HepG2 (cell line): ENCODE data around the gene ATP8A1. TPM values are rescaled to one million over a fixed set of nuclear protein-coding genes. Genes with fewer than 3 reads are reported as not detected.
A peak's percentile ranks its signal among the peaks of the same experiment; 100 is the strongest.

Experiments used
- ARNT2 ChIP-seq: sonication (generic); formaldehyde crosslinking; IDR thresholded peaks from 2 replicates; pipeline ENCODE4 v1.8.0; 2022; ENCODE audit warnings: mild to moderate bottlenecking, low read depth, missing genetic modification reagents, moderate library complexity
- ASH2L ChIP-seq: fragments of 300-600, 200-600 bp; sonication (generic); IDR thresholded peaks from 2 replicates; pipeline ENCODE4 v1.7.0; 2017; ENCODE audit warnings: low read depth, mild to moderate bottlenecking, moderate library complexity, mixed read lengths, low read length; ENCODE audit not compliant: insufficient read length
- FOXA3 ChIP-seq: IDR thresholded peaks from 2 replicates; pipeline ENCODE4 v1.6.1; 2016; ENCODE audit warnings: missing genetic modification reagents, missing compliant biosample characterization
- FOXK2 ChIP-seq: fragments of 450-650 bp; IDR thresholded peaks from 2 replicates; pipeline ENCODE4 v1.6.1; 2016
- HDAC6 ChIP-seq: fragments of 200-600 bp; sonication (generic); IDR thresholded peaks from 2 replicates; pipeline ENCODE4 v1.7.0; 2017; ENCODE audit warnings: mild to moderate bottlenecking, antibody characterized with exemption, low read length, low read depth
- KMT2B ChIP-seq: IDR thresholded peaks from 2 replicates; pipeline ENCODE4 v1.6.1; 2016; ENCODE audit warnings: missing genetic modification reagents, missing compliant biosample characterization
- MTERF4 ChIP-seq: sonication (generic); formaldehyde crosslinking; IDR thresholded peaks from 2 replicates; pipeline ENCODE4 v1.8.0; 2023; ENCODE audit warnings: mild to moderate bottlenecking, missing genetic modification reagents
- PPARG ChIP-seq: conservative IDR thresholded peaks from 2 replicates; pipeline ENCODE4 v1.6.1; 2016; ENCODE audit warnings: missing biosample characterization, missing genetic modification reagents
- RXRA ChIP-seq: sonication (generic); formaldehyde crosslinking; IDR thresholded peaks from 2 replicates; pipeline ENCODE4 v1.5.1; 2020; ENCODE audit warnings: missing genetic modification reagents
- SRF ChIP-seq: IDR thresholded peaks from 2 replicates; pipeline ENCODE4 v1.6.1; 2011; ENCODE audit warnings: mild to moderate bottlenecking, low read depth, low read length, moderate library complexity
- ZBTB49 ChIP-seq: sonication (generic); formaldehyde crosslinking; IDR thresholded peaks from 2 replicates; pipeline ENCODE4 v1.4.0; 2020; ENCODE audit warnings: missing genetic modification reagents, borderline replicate concordance
- ZFP62 ChIP-seq: sonication (generic); formaldehyde crosslinking; IDR thresholded peaks from 2 replicates; pipeline ENCODE4 v1.4.0; 2020; ENCODE audit warnings: missing genetic modification reagents
- ZNF10 ChIP-seq: sonication (generic); formaldehyde crosslinking; IDR thresholded peaks from 2 replicates; pipeline ENCODE4 v1.4.0; 2020; ENCODE audit warnings: mild to moderate bottlenecking, low read depth, missing genetic modification reagents, borderline replicate concordance
- ZNF205 ChIP-seq: IDR thresholded peaks from 2 replicates; pipeline ENCODE4 v1.6.1; 2018; ENCODE audit warnings: missing biosample characterization, missing genetic modification reagents
- ZNF382 ChIP-seq: sonication (generic); formaldehyde crosslinking; IDR thresholded peaks from 2 replicates; pipeline ENCODE4 v1.5.0; 2020; ENCODE audit warnings: missing genetic modification reagents, mild to moderate bottlenecking, borderline replicate concordance
- ZNF549 ChIP-seq: sonication (generic); formaldehyde crosslinking; IDR thresholded peaks from 2 replicates; pipeline ENCODE4 v1.5.0; 2020; ENCODE audit warnings: missing genetic modification reagents
- ZNF562 ChIP-seq: sonication (generic); formaldehyde crosslinking; IDR thresholded peaks from 2 replicates; pipeline ENCODE4 v1.8.0; 2022; ENCODE audit warnings: missing genetic modification reagents, borderline replicate concordance
- ZNF703 ChIP-seq: sonication (generic); formaldehyde crosslinking; IDR thresholded peaks from 2 replicates; pipeline ENCODE4 v1.5.1; 2020; ENCODE audit warnings: missing genetic modification reagents, mild to moderate bottlenecking, moderate library complexity, borderline replicate concordance
- ZNF720 ChIP-seq: sonication (generic); formaldehyde crosslinking; IDR thresholded peaks from 2 replicates; pipeline ENCODE4 v1.4.0; 2020; ENCODE audit warnings: missing genetic modification reagents
- ZNF772 ChIP-seq: sonication (generic); formaldehyde crosslinking; IDR thresholded peaks from 2 replicates; pipeline ENCODE4 v1.5.0; 2020; ENCODE audit warnings: mild to moderate bottlenecking, missing genetic modification reagents
- ZNF773 ChIP-seq: sonication (generic); formaldehyde crosslinking; IDR thresholded peaks from 2 replicates; pipeline ENCODE4 v1.4.0; 2020; ENCODE audit warnings: missing genetic modification reagents, borderline replicate concordance
- ZNF782 ChIP-seq: sonication (generic); formaldehyde crosslinking; IDR thresholded peaks from 2 replicates; pipeline ENCODE4 v1.4.0; 2020; ENCODE audit warnings: missing genetic modification reagents, mild to moderate bottlenecking, borderline replicate concordance
- ZNF879 ChIP-seq: sonication (generic); formaldehyde crosslinking; IDR thresholded peaks from 2 replicates; pipeline ENCODE4 v1.8.1; 2023; ENCODE audit warnings: missing genetic modification reagents
- ZNF883 ChIP-seq: sonication (generic); formaldehyde crosslinking; IDR thresholded peaks from 2 replicates; pipeline ENCODE4 v1.5.1; 2020; ENCODE audit warnings: mild to moderate bottlenecking, missing genetic modification reagents; ENCODE audit errors: not compliant biosample characterization
- ZSCAN30 ChIP-seq: sonication (generic); formaldehyde crosslinking; IDR thresholded peaks from 2 replicates; pipeline ENCODE4 v1.5.0; 2020; ENCODE audit warnings: mild to moderate bottlenecking, missing genetic modification reagents
- polyA plus RNA-seq, 8 experiments: library from polyadenylated mRNA; depleted of rRNA in 3 of 8; stranded (reverse) in 7 of 8; unstranded in 1 of 8; fragments of >200 nt; fragmentation: Illumina TruSeq in 4 of 8; extraction: Trizol in 4 of 8; gene quantifications; 2 replicates each; pipeline versions ENCODE4 v1.2.1 to v1.2.3, GENCODE V29; 2011 to 2016; ENCODE audit warnings: low read depth in 4 of 8, missing spikeins in 1 of 8, mixed read lengths in 1 of 8; ENCODE audit not compliant: insufficient read depth in 1 of 8
- total RNA-seq, 5 experiments: library from RNA; depleted of rRNA; stranded (reverse); fragments of >200 nt; fragmentation: Illumina TruSeq; extraction: Trizol; gene quantifications; 2 replicates each; pipeline ENCODE4 v1.2.3, GENCODE V29; 2016; ENCODE audit warnings: low read depth in 1 of 5
- TF ChIP-seq, protein P1 (sequence below): sonication (generic); formaldehyde crosslinking; IDR thresholded peaks from 2 replicates; pipeline ENCODE4 v1.5.1; 2020; ENCODE audit warnings: mild to moderate bottlenecking, missing genetic modification reagents, moderate library complexity
- TF ChIP-seq, protein P2 (sequence below): sonication (generic); formaldehyde crosslinking; IDR thresholded peaks from 2 replicates; pipeline ENCODE4 v1.5.1; 2020; ENCODE audit warnings: mild to moderate bottlenecking, moderate library complexity, missing genetic modification reagents

ATP8A1 gene
- total and polyA plus RNA-seq, 2 of the 13 experiments (the other 11 are each of a cell fraction or from before 2014, with no cell fraction given), result 1.7 to 6.2 TPM

DNA sequence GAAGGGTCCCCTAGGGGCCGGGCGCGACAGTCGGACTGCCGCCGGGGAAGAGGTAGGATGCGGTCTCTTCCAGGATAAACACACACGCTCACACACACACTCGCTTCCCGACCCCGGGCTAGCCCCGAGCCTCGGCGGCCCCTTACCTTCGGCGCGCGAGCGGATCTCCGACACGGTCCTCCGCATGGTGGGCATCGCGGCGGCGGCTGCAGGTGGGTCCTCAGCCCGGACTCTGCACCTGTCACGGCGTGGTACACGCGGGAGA lies 294 bp downstream of the ATP8A1 start (continued):
- TF ChIP-seq ZNF205 (CRISPR knock-in tag) (no peak), MTERF4 (CRISPR knock-in tag) (0 out of 2 replicates have a peak, but pooled peaks have one; percentile 83), ZSCAN30 (CRISPR knock-in tag) (no peak), ZBTB49 (CRISPR knock-in tag) (no peak), ZNF382 (CRISPR knock-in tag) (no peak), KMT2B (CRISPR knock-in tag) (no peak), HDAC6 (no peak), ZNF720 (no peak), ZFP62 (CRISPR knock-in tag) (no peak), ZNF879 (CRISPR knock-in tag) (no peak), ZNF703 (no peak; the same call in 1 of the 2 replicates), ZNF883 (peak; percentile 9), SRF (no peak), PPARG (CRISPR knock-in tag) (no peak), ZNF782 (CRISPR knock-in tag) (no peak), ZNF562 (CRISPR knock-in tag) (no peak), ZNF773 (peak; percentile 25; the same call in 1 of the 2 replicates), ZNF10 (CRISPR knock-in tag) (no peak), ARNT2 (CRISPR knock-in tag) (no peak), FOXK2 (no peak), ZNF549 (CRISPR knock-in tag) (no peak), RXRA (CRISPR knock-in tag) (no peak), FOXA3 (no peak), ZNF772 (peak; percentile 37; the same call in 1 of the 2 replicates), ASH2L (peak; percentile 43)
- TF ChIP-seq, protein P1, sequence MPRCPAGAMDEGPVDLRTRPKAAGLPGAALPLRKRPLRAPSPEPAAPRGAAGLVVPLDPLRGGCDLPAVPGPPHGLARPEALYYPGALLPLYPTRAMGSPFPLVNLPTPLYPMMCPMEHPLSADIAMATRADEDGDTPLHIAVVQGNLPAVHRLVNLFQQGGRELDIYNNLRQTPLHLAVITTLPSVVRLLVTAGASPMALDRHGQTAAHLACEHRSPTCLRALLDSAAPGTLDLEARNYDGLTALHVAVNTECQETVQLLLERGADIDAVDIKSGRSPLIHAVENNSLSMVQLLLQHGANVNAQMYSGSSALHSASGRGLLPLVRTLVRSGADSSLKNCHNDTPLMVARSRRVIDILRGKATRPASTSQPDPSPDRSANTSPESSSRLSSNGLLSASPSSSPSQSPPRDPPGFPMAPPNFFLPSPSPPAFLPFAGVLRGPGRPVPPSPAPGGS (CRISPR knock-in tag), result peak; percentile 50; the same call in 1 of the 2 replicates
- TF ChIP-seq, protein P2, sequence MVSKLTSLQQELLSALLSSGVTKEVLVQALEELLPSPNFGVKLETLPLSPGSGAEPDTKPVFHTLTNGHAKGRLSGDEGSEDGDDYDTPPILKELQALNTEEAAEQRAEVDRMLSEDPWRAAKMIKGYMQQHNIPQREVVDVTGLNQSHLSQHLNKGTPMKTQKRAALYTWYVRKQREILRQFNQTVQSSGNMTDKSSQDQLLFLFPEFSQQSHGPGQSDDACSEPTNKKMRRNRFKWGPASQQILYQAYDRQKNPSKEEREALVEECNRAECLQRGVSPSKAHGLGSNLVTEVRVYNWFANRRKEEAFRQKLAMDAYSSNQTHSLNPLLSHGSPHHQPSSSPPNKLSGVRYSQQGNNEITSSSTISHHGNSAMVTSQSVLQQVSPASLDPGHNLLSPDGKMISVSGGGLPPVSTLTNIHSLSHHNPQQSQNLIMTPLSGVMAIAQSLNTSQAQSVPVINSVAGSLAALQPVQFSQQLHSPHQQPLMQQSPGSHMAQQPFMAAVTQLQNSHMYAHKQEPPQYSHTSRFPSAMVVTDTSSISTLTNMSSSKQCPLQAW (CRISPR knock-in tag), result no peak
